Measurements from ENCODE around the gene HTR6.

The HTR6 gene

GRCh38 chr1:19728413-19729145, 63.9 kb downstream of the HTR6 start:
- no peak for DNase-seq

GRCh38 chr1:19730232-19730631, 65.6 kb downstream of the HTR6 start:
- no peak for DNase-seq

All from NCI-H446 (cell line).